Endothelial cell of umbilical vein (primary cell): ENCODE measurements around the gene KCTD20.

Experiments
- CTCF ChIP-seq, 2 donors: IDR thresholded peaks; 1 replicate in 1 of 2; 2 replicates in 1 of 2; pipeline ENCODE4 v1.5.1; 2011; ENCODE audit warnings: low read length in 2 of 2, mild to moderate bottlenecking in 2 of 2, moderate library complexity in 2 of 2, control low read depth in 1 of 2, inconsistent platforms in 1 of 2, low read depth in 1 of 2; ENCODE audit not compliant: insufficient read depth in 1 of 2; ENCODE audit errors: extremely low read depth in 1 of 2
- JUN ChIP-seq: IDR thresholded peaks from 2 replicates; pipeline ENCODE4 v1.6.1; 2011; ENCODE audit warnings: borderline replicate concordance, low read depth; ENCODE audit not compliant: insufficient read length, insufficient read depth
- POLR2A ChIP-seq: IDR thresholded peaks from 2 replicates; pipeline ENCODE4 v1.6.1; 2012; ENCODE audit warnings: low read depth, mild to moderate bottlenecking, control low read depth, low read length

GRCh38 chr6:36524871-36525270 lies 82.1 kb downstream of the KCTD20 start:
- no peak for TF ChIP-seq CTCF (IDR thresholded peaks at IDR 0.05; ENCODE audit: extremely low read depth in 1 of 2, insufficient read depth in 1 of 2, low read depth in 1 of 2, low read length in 2 of 2)
- no peak for TF ChIP-seq POLR2A
- TF ChIP-seq JUN, result no peak
